ENCODE data around the gene MEIOSIN.
"Not testable (repeated sequence)": the region's sequence is repeated elsewhere in the genome, so short reads cannot be mapped to it uniquely, and the experiment has no call there.

Gene MEIOSIN

GRCh38 chr19:45717131-45717982 lies 15.9 kb upstream of the MEIOSIN start:
- peak; percentile 98 for DNase-seq (ENCODE audit: low read depth)
- TF ChIP-seq POLR2A (IDR thresholded peaks at IDR 0.05; ENCODE audit: extremely low read depth, insufficient read length) (no peak), MYC (IDR thresholded peaks at IDR 0.05; ENCODE audit: low read depth, low read length) (peak; percentile 48), MAX (IDR thresholded peaks at IDR 0.05; ENCODE audit: low read depth, low read length) (peak; percentile 80), CTCF (IDR thresholded peaks at IDR 0.05; ENCODE audit: low read depth, low read length) (no peak)
- H3K4me3 ChIP-seq (ENCODE audit: low read depth, low read length) = peak overlapping the region; percentile 69

GRCh38 chr19:45717983-45718650 lies 15.1 kb upstream of the MEIOSIN start:
- TF ChIP-seq POLR2A (IDR thresholded peaks at IDR 0.05; ENCODE audit: extremely low read depth, insufficient read length) (no peak), MAX (IDR thresholded peaks at IDR 0.05; ENCODE audit: low read depth, low read length) (no peak), MYC (IDR thresholded peaks at IDR 0.05; ENCODE audit: low read depth, low read length) (no peak), CTCF (IDR thresholded peaks at IDR 0.05; ENCODE audit: low read depth, low read length) (no peak)
- DNase-seq (ENCODE audit: low read depth) = no peak
- peak overlapping the region; percentile 58 for H3K4me3 ChIP-seq (ENCODE audit: low read depth, low read length)

DNA sequence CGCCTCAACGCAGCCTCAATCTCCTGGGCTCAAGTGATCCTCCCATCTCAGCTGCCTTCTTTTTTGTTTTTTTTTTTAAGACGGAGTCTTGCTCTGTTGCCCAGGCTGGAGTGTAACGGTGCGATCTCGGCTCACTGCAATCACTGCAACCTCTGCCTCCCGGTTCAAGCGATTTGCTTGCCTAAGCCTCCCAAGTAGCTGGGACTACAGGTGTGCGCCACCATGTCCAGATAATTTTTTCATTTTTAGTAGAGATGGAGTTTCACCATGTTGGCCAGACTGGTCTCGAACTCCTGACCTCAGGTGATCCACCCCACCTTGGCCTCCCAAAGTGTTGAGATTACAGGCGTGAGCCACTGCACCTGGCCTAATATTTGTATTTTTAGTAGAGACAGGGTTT lies 13.2 kb upstream of the MEIOSIN start:
- not testable (repeated sequence) for H3K4me3 ChIP-seq (ENCODE audit: low read depth, low read length); DNase-seq (ENCODE audit: low read depth)

DNA sequence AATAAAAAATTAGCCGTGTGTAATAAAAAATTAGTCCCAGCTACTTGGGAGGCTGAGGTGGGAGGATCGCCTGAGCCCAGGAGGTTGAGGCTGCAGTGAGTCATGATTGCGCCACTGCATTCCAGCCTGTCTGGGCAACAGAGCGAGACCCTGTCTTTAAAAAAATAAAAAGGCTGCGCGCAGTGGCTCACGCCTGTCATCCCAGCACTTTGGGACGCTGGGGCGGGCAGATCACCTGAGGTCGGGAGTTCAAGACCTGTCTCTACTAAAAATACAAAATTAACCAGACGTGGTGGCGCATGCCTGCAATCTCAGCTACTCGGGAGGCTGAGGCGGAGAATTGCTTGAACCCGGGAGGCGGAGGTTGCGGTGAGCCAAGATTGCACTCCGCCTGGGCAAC lies 4.6 kb upstream of the MEIOSIN start:
- not testable (repeated sequence) for DNase-seq (ENCODE audit: low read depth); H3K4me3 ChIP-seq (ENCODE audit: low read depth, low read length)

DNA sequence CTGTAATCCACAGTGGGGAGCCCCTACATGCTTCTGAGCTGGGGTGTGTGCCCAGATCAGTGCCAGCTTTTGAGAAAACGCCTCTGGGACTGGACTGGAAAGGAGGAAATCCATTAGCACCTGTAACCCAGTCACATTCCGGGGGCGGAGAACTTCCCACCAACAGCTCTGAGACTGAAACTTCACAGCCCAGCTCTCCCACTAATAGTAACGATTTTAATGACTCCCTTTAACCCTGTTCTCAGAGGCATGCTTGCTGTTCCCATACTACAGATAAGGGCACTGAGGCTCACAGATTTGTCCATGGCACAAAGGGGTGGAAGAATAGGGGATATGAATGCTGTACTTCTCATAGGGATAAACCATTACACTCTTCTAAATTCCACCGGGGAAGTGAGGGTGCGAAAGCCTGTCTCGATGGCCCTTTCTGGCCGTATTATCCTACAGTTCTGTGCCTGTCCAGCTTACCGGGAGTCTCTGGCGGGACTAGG lies 3.4 kb upstream of the MEIOSIN start:
- TF ChIP-seq POLR2A (IDR thresholded peaks at IDR 0.05; ENCODE audit: extremely low read depth, insufficient read length) (no peak), CTCF (IDR thresholded peaks at IDR 0.05; ENCODE audit: low read depth, low read length) (no peak), MYC (IDR thresholded peaks at IDR 0.05; ENCODE audit: low read depth, low read length) (no peak), MAX (IDR thresholded peaks at IDR 0.05; ENCODE audit: low read depth, low read length) (no peak)
- H3K4me3 ChIP-seq (ENCODE audit: low read depth, low read length) = peak overlapping the region; percentile 79
- DNase-seq (ENCODE audit: low read depth) = no peak

- peak; percentile 68 for TF ChIP-seq POLR2A (IDR thresholded peaks at IDR 0.05; ENCODE audit: extremely low read depth, insufficient read length)
- TF ChIP-seq MAX (IDR thresholded peaks at IDR 0.05; ENCODE audit: low read depth, low read length) = no peak
- peak; percentile 48; the same call in 1 of the 2 replicates for TF ChIP-seq MYC (IDR thresholded peaks at IDR 0.05; ENCODE audit: low read depth, low read length)
- peak; percentile 5 for TF ChIP-seq CTCF (IDR thresholded peaks at IDR 0.05; ENCODE audit: low read depth, low read length)
- peak within 1 kb of the TSS; percentile 79 for H3K4me3 ChIP-seq (ENCODE audit: low read depth, low read length)
- peak; percentile 97 for DNase-seq (ENCODE audit: low read depth)
Measured at GRCh38 chr19:45730368-45731288, 2.6 kb upstream of the MEIOSIN start, which contains the start of gene FBXO46. Gene FBXO46 (minus strand): TSS chr19:45730896. CDS start chr19:45713495, 17,401 bp downstream.
